Measurements from ENCODE around the gene MAFG.
A peak's percentile ranks its signal among the peaks of the same experiment; 100 is the strongest.

MAFG gene

GRCh38 chr17:81927653-81928543 lies at the start of gene MAFG:
Gene MAFG, minus strand, starts transcription at chr17:81927735. Its CDS starts 4,550 bp downstream, at chr17:81923185.
- DNase-seq (ENCODE audit: low read depth, low spot score), result peak; percentile 88

GRCh38 chr17:81976332-81977210 lies 49.0 kb upstream of the MAFG start:
- no peak for DNase-seq (ENCODE audit: low read depth, low spot score)

GRCh38 chr17:81973432-81973831 lies 45.9 kb upstream of the MAFG start:
- DNase-seq (ENCODE audit: low read depth, low spot score), result no peak

GRCh38 chr17:81968850-81969812 lies 41.6 kb upstream of the MAFG start:
- DNase-seq (ENCODE audit: low read depth, low spot score), result no peak

GRCh38 chr17:81968396-81968745 lies 40.8 kb upstream of the MAFG start:
- DNase-seq (ENCODE audit: low read depth, low spot score), result no peak

GRCh38 chr17:81967533-81968395 lies 40.2 kb upstream of the MAFG start:
- DNase-seq (ENCODE audit: low read depth, low spot score), result peak; percentile 26

- no peak for DNase-seq (ENCODE audit: low read depth, low spot score)
Measured at GRCh38 chr17:81967244-81967532, 39.7 kb upstream of the MAFG start.

- no peak for DNase-seq (ENCODE audit: low read depth, low spot score)
Measured at GRCh38 chr17:81966343-81967243, 39.1 kb upstream of the MAFG start.

GRCh38 chr17:81964081-81964849 lies 36.7 kb upstream of the MAFG start:
- DNase-seq (ENCODE audit: low read depth, low spot score), result no peak

- DNase-seq (ENCODE audit: low read depth, low spot score), result no peak
Measured at GRCh38 chr17:81962499-81963441, 35.2 kb upstream of the MAFG start.

GRCh38 chr17:81961521-81962498 lies 34.3 kb upstream of the MAFG start:
- no peak for DNase-seq (ENCODE audit: low read depth, low spot score)

- no peak for DNase-seq (ENCODE audit: low read depth, low spot score)
Measured at GRCh38 chr17:81961087-81961511, 33.6 kb upstream of the MAFG start, which contains the start of gene NOTUM. Gene NOTUM, minus strand, starts transcription at chr17:81961187. Its CDS starts 278 bp downstream, at chr17:81960909.

- DNase-seq (ENCODE audit: low read depth, low spot score), result no peak
Measured at GRCh38 chr17:81960130-81960958, 32.8 kb upstream of the MAFG start.

- DNase-seq (ENCODE audit: low read depth, low spot score), result no peak
Measured at GRCh38 chr17:81959362-81960129, 32.0 kb upstream of the MAFG start.

All from smooth muscle cell of the brain vasculature (primary cell).